Osteoblast (primary cell): ENCODE measurements around the gene C11orf71. TPM values are rescaled to one million over a fixed set of nuclear protein-coding genes. Genes with fewer than 3 reads are reported as not detected.

Source experiments
- DNase-seq: peaks from one replicate; pipeline ENCODE4 v3.0.0; 2011; ENCODE audit warnings: low spot score, mixed read lengths; ENCODE audit not compliant: insufficient read length; ENCODE audit errors: missing footprints
- H2AFZ ChIP-seq: 2 replicates; pipeline ENCODE4 v1.6.0; 2011; ENCODE audit warnings: mild to moderate bottlenecking, low read length
- H3K27ac ChIP-seq: 2 replicates; pipeline ENCODE4 v1.5.1; 2011; ENCODE audit warnings: mild to moderate bottlenecking, low read depth, low read length, moderate library complexity
- H3K27me3 ChIP-seq: 2 replicates; pipeline ENCODE4 v1.6.0; 2012; ENCODE audit warnings: mild to moderate bottlenecking, control low read depth, inconsistent platforms, low read length, moderate library complexity; ENCODE audit not compliant: insufficient read depth
- H3K36me3 ChIP-seq: 2 replicates; pipeline ENCODE4 v1.5.1; 2011; ENCODE audit warnings: mild to moderate bottlenecking, low read length, control low read depth, moderate library complexity; ENCODE audit not compliant: insufficient read depth
- H3K4me1 ChIP-seq: 2 replicates; pipeline ENCODE4 v1.5.1; 2011; ENCODE audit warnings: mild to moderate bottlenecking, low read length, control low read depth, moderate library complexity; ENCODE audit not compliant: insufficient read depth
- H3K4me2 ChIP-seq: 2 replicates; pipeline ENCODE4 v1.6.0; 2011; ENCODE audit warnings: mild to moderate bottlenecking, low read length; ENCODE audit not compliant: insufficient read depth
- H3K4me3 ChIP-seq: fragments of 200-600 bp; sonication (generic); 3 replicates; pipeline ENCODE4 v1.5.1; 2012; ENCODE audit warnings: mild to moderate bottlenecking, low read length, inconsistent platforms; ENCODE audit not compliant: insufficient read depth
- H3K79me2 ChIP-seq: 2 replicates; pipeline ENCODE4 v1.6.0; 2012; ENCODE audit warnings: mild to moderate bottlenecking, low read length, control low read depth, inconsistent platforms; ENCODE audit not compliant: insufficient read depth
- H3K9me3 ChIP-seq: 2 replicates; pipeline ENCODE4 v1.5.1; 2011; ENCODE audit warnings: low read depth, low read length, control low read depth
- H4K20me1 ChIP-seq: 2 replicates; pipeline ENCODE4 v1.6.0; 2012; ENCODE audit warnings: mild to moderate bottlenecking, low read length, control low read depth; ENCODE audit not compliant: insufficient read depth
- total RNA-seq: library from RNA; depleted of rRNA; stranded (reverse); fragments of >200 nt; gene quantifications from 2 replicates; pipeline ENCODE4 v1.2.3, GENCODE V29; 2012
- TF ChIP-seq, protein P1 (sequence below): IDR thresholded peaks from 2 replicates; pipeline ENCODE4 v1.5.1; 2011; ENCODE audit warnings: mild to moderate bottlenecking, low read depth, low read length, moderate library complexity; ENCODE audit errors: extremely low read depth

The C11orf71 gene
- total RNA-seq, 1 donor: 3.3 TPM

- H4K20me1 ChIP-seq: no peaks in the 10 kb centered on the region
- no peaks in the 10 kb centered on the region for H3K27me3 ChIP-seq
- peak; percentile 66 for DNase-seq
- no peaks in the 10 kb centered on the region for H3K9me3 ChIP-seq
- peak overlapping the region; percentile 83 for H3K27ac ChIP-seq
- peak overlapping the region; percentile 5 for H3K4me3 ChIP-seq
- peak overlapping the region; percentile 74 for H3K4me2 ChIP-seq
- H3K36me3 ChIP-seq: no peaks in the 10 kb centered on the region
- H3K79me2 ChIP-seq: no peaks in the 10 kb centered on the region
- TF ChIP-seq, protein P1, sequence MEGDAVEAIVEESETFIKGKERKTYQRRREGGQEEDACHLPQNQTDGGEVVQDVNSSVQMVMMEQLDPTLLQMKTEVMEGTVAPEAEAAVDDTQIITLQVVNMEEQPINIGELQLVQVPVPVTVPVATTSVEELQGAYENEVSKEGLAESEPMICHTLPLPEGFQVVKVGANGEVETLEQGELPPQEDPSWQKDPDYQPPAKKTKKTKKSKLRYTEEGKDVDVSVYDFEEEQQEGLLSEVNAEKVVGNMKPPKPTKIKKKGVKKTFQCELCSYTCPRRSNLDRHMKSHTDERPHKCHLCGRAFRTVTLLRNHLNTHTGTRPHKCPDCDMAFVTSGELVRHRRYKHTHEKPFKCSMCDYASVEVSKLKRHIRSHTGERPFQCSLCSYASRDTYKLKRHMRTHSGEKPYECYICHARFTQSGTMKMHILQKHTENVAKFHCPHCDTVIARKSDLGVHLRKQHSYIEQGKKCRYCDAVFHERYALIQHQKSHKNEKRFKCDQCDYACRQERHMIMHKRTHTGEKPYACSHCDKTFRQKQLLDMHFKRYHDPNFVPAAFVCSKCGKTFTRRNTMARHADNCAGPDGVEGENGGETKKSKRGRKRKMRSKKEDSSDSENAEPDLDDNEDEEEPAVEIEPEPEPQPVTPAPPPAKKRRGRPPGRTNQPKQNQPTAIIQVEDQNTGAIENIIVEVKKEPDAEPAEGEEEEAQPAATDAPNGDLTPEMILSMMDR: no peak
- H3K4me1 ChIP-seq: peaks cover 21% of the 10 kb centered on the region
- peak overlapping the region; percentile 69 for H2AFZ ChIP-seq
These were observed 33.7 kb downstream of the C11orf71 start for GRCh38 chr11:114366331-114367243.

GRCh38 chr11:114362958-114363357 is 37.4 kb downstream of the C11orf71 start:
- no peaks in the 10 kb centered on the region for H3K27me3 ChIP-seq
- no peak for DNase-seq
- no peak overlapping the region for H3K4me3 ChIP-seq
- no peak overlapping the region for H3K4me2 ChIP-seq
- no peak overlapping the region for H2AFZ ChIP-seq
- H3K4me1 ChIP-seq: peaks cover 34% of the 10 kb centered on the region
- H3K36me3 ChIP-seq: no peaks in the 10 kb centered on the region
- H4K20me1 ChIP-seq: no peaks in the 10 kb centered on the region
- H3K27ac ChIP-seq: no peak overlapping the region
- H3K9me3 ChIP-seq: no peaks in the 10 kb centered on the region
- TF ChIP-seq, protein P1: no peak
- H3K79me2 ChIP-seq: no peaks in the 10 kb centered on the region

GRCh38 chr11:114362326-114362725 is 38.0 kb downstream of the C11orf71 start:
- Histone ChIP-seq H4K20me1 (no peaks in the 10 kb centered on the region), H3K36me3 (no peaks in the 10 kb centered on the region), H3K79me2 (no peaks in the 10 kb centered on the region), H3K4me2 (no peak overlapping the region), H3K4me1 (peaks cover 30% of the 10 kb centered on the region), H3K27ac (no peak overlapping the region), H3K27me3 (no peaks in the 10 kb centered on the region), H3K9me3 (no peaks in the 10 kb centered on the region), H2AFZ (no peak overlapping the region), H3K4me3 (no peak overlapping the region)
- TF ChIP-seq, protein P1: no peak
- no peak for DNase-seq

- no peak for DNase-seq
- Histone ChIP-seq H3K27me3 (no peaks in the 10 kb centered on the region), H3K79me2 (no peaks in the 10 kb centered on the region), H4K20me1 (no peaks in the 10 kb centered on the region), H2AFZ (peak overlapping the region; percentile 54), H3K4me3 (no peak overlapping the region), H3K36me3 (no peaks in the 10 kb centered on the region), H3K4me1 (peaks cover 16% of the 10 kb centered on the region), H3K27ac (peak overlapping the region; percentile 56), H3K9me3 (no peaks in the 10 kb centered on the region), H3K4me2 (no peak overlapping the region)
- TF ChIP-seq, protein P1: no peak
These were observed 41.0 kb downstream of the C11orf71 start for GRCh38 chr11:114359342-114359741.
